Mesendoderm (in vitro differentiated cells): ENCODE results near the gene ADCY3.
A peak's percentile ranks its signal among the peaks of the same experiment; 100 is the strongest.

Experiments used
- DNase-seq: peaks from one replicate; pipeline ENCODE4 v3.0.0; 2013
- H2AK5ac ChIP-seq: 2 replicates; pipeline ENCODE4 v1.6.1; 2013; ENCODE audit warnings: low read length, inconsistent platforms
- H2BK120ac ChIP-seq: 2 replicates; pipeline ENCODE4 v1.6.1; 2013; ENCODE audit warnings: low read depth, mild to moderate bottlenecking, low read length, moderate library complexity, mixed read lengths
- H2BK15ac ChIP-seq: replicated peaks from 2 replicates; pipeline ENCODE4 v1.6.1; 2013; ENCODE audit warnings: low read depth, mild to moderate bottlenecking, moderate library complexity
- H2BK5ac ChIP-seq: 2 replicates; pipeline ENCODE4 v1.6.1; 2013; ENCODE audit warnings: low read length, inconsistent platforms
- H3K18ac ChIP-seq: 2 replicates; pipeline ENCODE4 v1.6.1; 2013; ENCODE audit warnings: mild to moderate bottlenecking, low read length, mixed read lengths
- H3K23ac ChIP-seq: one replicate; pipeline ENCODE4 v1.6.1; 2013; ENCODE audit warnings: low read length
- H3K27ac ChIP-seq: 2 replicates; pipeline ENCODE4 v1.5.1; 2013; ENCODE audit warnings: low read depth, mild to moderate bottlenecking, inconsistent platforms, low read length, moderate library complexity
- H3K27me3 ChIP-seq: 2 replicates; pipeline ENCODE4 v1.6.1; 2013; ENCODE audit warnings: low read length, control low read depth, mild to moderate bottlenecking, inconsistent platforms; ENCODE audit not compliant: insufficient read depth, poor library complexity
- H3K36me3 ChIP-seq: 2 replicates; pipeline ENCODE4 v1.6.1; 2013; ENCODE audit warnings: low read length, inconsistent platforms; ENCODE audit not compliant: control insufficient read depth, insufficient read depth
- H3K4ac ChIP-seq: one replicate; pipeline ENCODE4 v1.6.1; 2013; ENCODE audit warnings: low read depth, mild to moderate bottlenecking, low read length, moderate library complexity
- H3K4me1 ChIP-seq: 2 replicates; pipeline ENCODE4 v1.6.1; 2013; ENCODE audit warnings: low read depth, low read length, inconsistent platforms; ENCODE audit not compliant: control insufficient read depth
- H3K4me2 ChIP-seq: 2 replicates; pipeline ENCODE4 v1.6.1; 2013; ENCODE audit warnings: low read length
- H3K4me3 ChIP-seq: 2 replicates; pipeline ENCODE4 v1.5.1; 2013; ENCODE audit warnings: mild to moderate bottlenecking, low read length
- H3K56ac ChIP-seq: one replicate; pipeline ENCODE4 v1.6.1; 2013; ENCODE audit warnings: low read length
- H3K79me1 ChIP-seq: 2 replicates; pipeline ENCODE4 v1.6.1; 2013; ENCODE audit warnings: low read length, inconsistent platforms
- H3K79me2 ChIP-seq: 2 replicates; pipeline ENCODE4 v1.6.1; 2013; ENCODE audit warnings: mild to moderate bottlenecking, low read length; ENCODE audit not compliant: control insufficient read depth, insufficient read depth
- H3K9ac ChIP-seq: 2 replicates; pipeline ENCODE4 v1.6.1; 2013; ENCODE audit warnings: low read length, inconsistent platforms
- H4K5ac ChIP-seq: one replicate; pipeline ENCODE4 v1.6.1; 2013; ENCODE audit warnings: low read length
- H4K8ac ChIP-seq: one replicate; pipeline ENCODE4 v1.6.1; 2013; ENCODE audit warnings: low read depth, mild to moderate bottlenecking, control low read depth, low read length, moderate library complexity
- WGBS: extraction: QIAGEN DNeasy Blood & Tissue Kit; methylation state at CpG from one replicate; pipeline ENCODE4 v1.1.7; 2013; ENCODE audit warnings: low lambda C conversion rate, missing lambda C conversion rate; ENCODE audit not compliant: insufficient coverage; ENCODE audit errors: extremely low coverage; 5-methylcytosine and 5-hydroxymethylcytosine counted together

ADCY3 gene

DNA sequence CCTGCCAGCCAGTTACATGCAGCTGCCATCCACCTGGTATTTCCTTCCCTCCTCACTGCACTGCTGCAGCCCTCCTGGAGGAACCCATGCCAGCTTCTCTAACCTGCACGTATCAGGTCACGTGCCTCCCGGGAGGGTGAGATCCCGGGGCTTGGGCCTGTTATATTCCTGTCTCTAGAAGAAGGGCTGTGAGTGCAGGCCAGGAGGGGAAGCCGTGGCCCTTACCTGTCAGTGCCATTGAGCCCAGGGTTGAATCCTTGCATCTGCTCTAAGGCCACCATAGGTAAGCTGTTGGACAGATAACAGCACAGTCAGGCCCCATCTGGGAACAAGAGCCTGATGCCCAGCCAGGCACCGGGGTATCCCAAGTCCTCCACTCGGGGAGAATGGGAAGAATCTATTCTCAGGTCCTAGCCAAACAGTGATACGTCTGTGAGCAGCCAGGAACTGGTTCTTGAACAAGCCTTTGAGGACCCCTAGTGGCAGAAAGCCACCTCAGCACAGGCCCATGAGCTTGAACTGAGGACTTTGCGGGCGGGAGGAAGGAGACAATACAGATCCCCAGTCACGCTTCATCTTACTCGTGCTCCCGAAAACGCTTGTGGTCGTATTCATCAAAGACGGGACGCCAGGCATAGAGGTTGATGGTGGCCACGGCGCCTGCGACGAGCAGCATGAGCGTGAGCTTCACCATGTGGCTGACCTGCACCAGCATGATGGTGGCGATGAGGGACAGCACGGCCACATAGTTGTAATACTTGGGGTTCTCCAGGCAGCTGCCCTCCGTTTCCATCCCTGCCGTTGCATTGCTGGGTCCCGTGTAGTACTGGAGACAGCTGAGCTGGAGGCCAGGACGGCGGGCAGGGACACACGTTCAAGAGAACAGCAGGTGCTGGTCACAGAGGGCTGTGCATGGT, 92.5 kb downstream of the ADCY3 start:
- Histone ChIP-seq H2BK120ac (no peak overlapping the region), H3K4me1 (no peaks in the 10 kb centered on the region), H3K4me2 (no peak overlapping the region), H4K5ac (no peak overlapping the region), H2BK15ac (no peak overlapping the region), H3K27me3 (no peaks in the 10 kb centered on the region), H3K56ac (peak overlapping the region; percentile 44), H3K23ac (no peak overlapping the region), H2BK5ac (no peak overlapping the region), H3K27ac (no peak overlapping the region), H3K79me2 (no peaks in the 10 kb centered on the region), H3K36me3 (peaks cover 4% of the 10 kb centered on the region), H3K4ac (no peak overlapping the region), H3K18ac (no peak overlapping the region), H3K4me3 (no peak overlapping the region), H4K8ac (no peak overlapping the region), H2AK5ac (no peak overlapping the region), H3K79me1 (no peaks in the 10 kb centered on the region), H3K9ac (no peak overlapping the region)
- WGBS = no CpG with 5 or more reads among the region's 30 CpGs
- DNase-seq = peak; percentile 94

DNA sequence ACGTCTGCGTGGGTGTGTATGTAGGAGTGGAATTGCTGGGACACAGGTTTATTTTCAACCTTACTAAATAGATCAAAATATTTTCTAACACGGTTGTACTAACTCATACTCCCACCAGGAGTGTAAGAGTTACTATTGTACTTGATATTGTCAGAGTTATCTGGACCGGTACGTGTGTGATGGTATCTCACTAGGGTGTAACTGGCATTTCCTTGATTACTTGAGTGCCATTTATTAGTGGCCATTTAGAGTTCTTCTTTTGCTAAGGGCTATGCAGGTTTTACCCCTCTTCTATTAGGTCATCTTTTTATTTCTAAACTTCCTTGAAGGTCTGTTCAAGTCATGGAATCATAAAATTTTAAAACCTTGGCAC, 93.3 kb downstream of the ADCY3 start:
- no peak overlapping the region for H3K18ac ChIP-seq
- H3K27ac ChIP-seq = no peak overlapping the region
- no peak overlapping the region for H3K56ac ChIP-seq
- H2AK5ac ChIP-seq = no peak overlapping the region
- H3K9ac ChIP-seq = no peak overlapping the region
- no peak overlapping the region for H2BK120ac ChIP-seq
- no peaks in the 10 kb centered on the region for H3K79me2 ChIP-seq
- H3K27me3 ChIP-seq = no peaks in the 10 kb centered on the region
- no peak overlapping the region for H2BK15ac ChIP-seq
- H3K23ac ChIP-seq = no peak overlapping the region
- no peak overlapping the region for H2BK5ac ChIP-seq
- peaks cover 2% of the 10 kb centered on the region for H3K4me1 ChIP-seq
- DNase-seq = no peak
- no CpG with 5 or more reads among the region's 5 CpGs for WGBS
- no peak overlapping the region for H4K5ac ChIP-seq
- H3K4me3 ChIP-seq = no peak overlapping the region
- H4K8ac ChIP-seq = no peak overlapping the region
- no peaks in the 10 kb centered on the region for H3K79me1 ChIP-seq
- H3K4ac ChIP-seq = no peak overlapping the region
- no peak overlapping the region for H3K4me2 ChIP-seq
- H3K36me3 ChIP-seq = peaks cover 4% of the 10 kb centered on the region

DNA sequence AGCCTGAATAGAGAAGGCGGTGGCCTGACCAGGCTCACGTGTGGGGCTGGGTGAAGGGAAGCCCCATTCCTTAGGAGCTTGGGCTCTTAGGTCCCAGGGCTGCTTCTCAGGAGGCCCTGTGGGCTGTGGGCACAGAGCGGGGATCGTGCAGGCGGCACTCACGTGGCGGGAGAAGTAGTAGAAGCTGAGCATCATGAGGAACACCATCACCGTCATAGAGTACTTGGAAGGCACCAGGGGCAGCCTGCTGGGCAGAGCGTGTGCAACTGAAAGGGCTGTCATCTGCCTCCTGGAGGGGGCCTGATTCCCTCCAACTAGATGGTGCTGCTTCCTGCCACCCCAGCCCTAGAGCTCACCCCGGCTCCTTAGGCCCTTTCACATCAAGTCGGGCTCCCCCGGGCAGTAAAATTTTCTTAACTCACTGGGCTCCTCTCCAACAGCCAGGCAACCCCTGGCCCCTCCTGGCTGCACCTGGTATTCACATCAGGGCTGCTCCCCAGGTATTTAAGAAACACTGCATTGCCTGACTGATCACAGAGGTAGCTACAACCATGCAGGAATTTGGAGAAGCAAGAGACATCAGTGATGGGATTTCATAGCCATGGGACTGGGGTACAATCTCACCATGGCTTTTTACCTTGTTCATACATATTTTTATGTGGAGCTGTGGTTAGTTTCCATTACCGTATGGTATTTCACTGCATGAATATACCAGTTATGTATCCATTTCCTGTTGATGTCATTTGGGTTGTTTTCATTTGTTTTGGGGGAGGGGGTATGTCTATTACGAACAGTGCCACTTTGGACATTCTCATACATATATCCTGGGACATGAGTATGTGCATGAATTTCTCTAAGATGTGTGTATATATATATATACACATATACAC, 93.9 kb downstream of the ADCY3 start:
- H4K8ac ChIP-seq = no peak overlapping the region
- H2BK15ac ChIP-seq = no peak overlapping the region
- no peaks in the 10 kb centered on the region for H3K79me2 ChIP-seq
- no peak overlapping the region for H3K56ac ChIP-seq
- no CpG with 5 or more reads among the region's 14 CpGs for WGBS
- peaks cover 4% of the 10 kb centered on the region for H3K4me1 ChIP-seq
- no peak overlapping the region for H3K9ac ChIP-seq
- no peak overlapping the region for H3K23ac ChIP-seq
- H2AK5ac ChIP-seq = no peak overlapping the region
- no peak overlapping the region for H2BK120ac ChIP-seq
- no peak overlapping the region for H3K18ac ChIP-seq
- H4K5ac ChIP-seq = no peak overlapping the region
- no peak overlapping the region for H3K27ac ChIP-seq
- H2BK5ac ChIP-seq = no peak overlapping the region
- peak; percentile 38 for DNase-seq
- no peaks in the 10 kb centered on the region for H3K27me3 ChIP-seq
- no peak overlapping the region for H3K4me3 ChIP-seq
- H3K36me3 ChIP-seq = peaks cover 4% of the 10 kb centered on the region
- no peak overlapping the region for H3K4ac ChIP-seq
- H3K4me2 ChIP-seq = no peak overlapping the region
- no peaks in the 10 kb centered on the region for H3K79me1 ChIP-seq

DNA sequence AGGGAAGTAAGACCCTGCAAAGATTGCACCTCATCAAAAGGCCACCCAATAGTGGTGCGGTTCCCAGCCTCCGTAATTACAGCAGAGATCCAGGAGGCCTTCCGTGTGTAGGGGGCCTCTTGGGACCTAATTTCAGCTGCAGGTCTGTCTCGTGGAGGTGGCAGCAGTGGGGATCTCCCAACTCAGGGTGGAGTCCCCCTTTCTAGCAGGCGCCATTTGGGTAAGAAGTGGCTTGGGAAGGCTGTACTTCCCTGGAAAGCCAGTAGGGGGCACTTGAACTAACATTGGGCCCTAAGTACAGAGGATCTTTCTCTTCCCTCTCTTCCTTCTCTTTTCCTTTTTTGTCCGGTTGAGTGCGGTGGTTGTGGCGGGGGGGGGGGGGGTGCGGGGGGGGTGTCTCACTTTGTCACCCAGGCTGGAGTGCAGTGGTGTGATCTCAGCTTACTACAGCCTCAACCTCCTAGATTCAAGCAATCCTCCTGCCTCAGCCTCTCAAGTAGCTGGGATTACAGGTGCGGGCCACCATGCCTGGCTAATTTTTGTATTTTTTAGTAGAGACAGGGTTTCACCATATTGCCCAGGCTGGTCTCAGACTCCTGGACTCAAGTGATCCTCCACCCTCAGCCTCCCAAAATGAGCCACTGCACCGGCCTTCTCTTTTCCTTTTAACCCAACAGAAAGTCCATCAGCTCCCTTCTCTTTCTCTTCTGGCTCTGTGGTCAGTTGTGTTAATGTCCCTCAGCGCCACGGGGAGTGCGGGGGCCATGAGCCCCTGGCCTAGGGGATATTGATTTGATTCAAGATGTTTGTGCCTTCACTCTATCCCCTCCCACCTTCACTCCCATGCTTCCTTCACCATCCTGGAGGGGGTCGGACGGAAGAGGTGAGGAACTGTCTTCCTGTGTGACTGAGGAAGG, 94.8 kb downstream of the ADCY3 start:
- Histone ChIP-seq H3K4me2 (no peak overlapping the region), H3K4me1 (peaks cover 6% of the 10 kb centered on the region), H3K79me2 (no peaks in the 10 kb centered on the region), H3K23ac (no peak overlapping the region), H3K27ac (no peak overlapping the region), H3K27me3 (no peaks in the 10 kb centered on the region), H3K79me1 (no peaks in the 10 kb centered on the region), H4K8ac (no peak overlapping the region), H3K18ac (no peak overlapping the region), H3K36me3 (peaks cover 7% of the 10 kb centered on the region), H4K5ac (no peak overlapping the region), H2AK5ac (no peak overlapping the region), H3K56ac (no peak overlapping the region), H3K4me3 (no peak overlapping the region), H2BK5ac (no peak overlapping the region), H3K4ac (no peak overlapping the region), H2BK15ac (no peak overlapping the region), H3K9ac (no peak overlapping the region), H2BK120ac (no peak overlapping the region)
- WGBS = no CpG with 5 or more reads among the region's 16 CpGs
- DNase-seq = peak; percentile 40

DNA sequence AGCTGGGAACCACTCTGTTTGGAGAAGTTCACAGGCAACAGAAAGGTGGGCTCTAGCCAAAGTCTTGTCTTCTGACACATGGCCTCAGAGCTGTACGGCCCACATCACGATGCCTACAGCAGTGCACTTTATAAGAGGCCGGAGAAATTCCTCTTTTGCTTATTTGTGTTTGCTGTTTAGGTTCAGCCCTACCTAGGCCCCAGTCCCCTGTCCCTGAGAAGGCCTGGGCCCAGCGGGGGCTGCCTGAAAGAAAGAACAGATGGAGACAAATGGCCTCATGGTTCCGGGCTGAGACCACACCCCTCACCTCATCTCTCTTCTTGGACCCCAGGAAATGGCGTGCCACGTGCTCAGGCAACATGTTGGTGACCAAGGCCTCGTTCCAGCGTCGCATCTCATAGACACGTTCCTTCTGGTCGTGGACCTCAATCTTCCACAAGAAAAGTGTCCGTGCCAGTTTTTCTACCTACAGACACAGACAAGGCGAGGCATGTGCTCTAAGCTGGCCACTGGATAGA, 95.9 kb downstream of the ADCY3 start:
- H3K4me2 ChIP-seq = no peak overlapping the region
- H3K27ac ChIP-seq = no peak overlapping the region
- H3K79me1 ChIP-seq = no peaks in the 10 kb centered on the region
- H3K23ac ChIP-seq = no peak overlapping the region
- no peaks in the 10 kb centered on the region for H3K27me3 ChIP-seq
- H3K4me3 ChIP-seq = no peak overlapping the region
- H2AK5ac ChIP-seq = no peak overlapping the region
- H4K5ac ChIP-seq = no peak overlapping the region
- no peak overlapping the region for H3K56ac ChIP-seq
- H3K18ac ChIP-seq = no peak overlapping the region
- no CpG with 5 or more reads among the region's 14 CpGs for WGBS
- H3K9ac ChIP-seq = no peak overlapping the region
- no peaks in the 10 kb centered on the region for H3K79me2 ChIP-seq
- no peak overlapping the region for H2BK15ac ChIP-seq
- no peak overlapping the region for H3K4ac ChIP-seq
- no peak for DNase-seq
- peaks cover 11% of the 10 kb centered on the region for H3K36me3 ChIP-seq
- no peak overlapping the region for H2BK5ac ChIP-seq
- peaks cover 6% of the 10 kb centered on the region for H3K4me1 ChIP-seq
- no peak overlapping the region for H4K8ac ChIP-seq
- H2BK120ac ChIP-seq = no peak overlapping the region
